PC-3 (cell line): Measurements from ENCODE around the gene PRSS33.

Source experiments
- EZH2 ChIP-seq: fragments of 300-600 bp; sonication (generic); IDR thresholded peaks from one replicate; pipeline ENCODE4 v1.6.1; 2017; ENCODE audit warnings: antibody characterized with exemption, mild to moderate bottlenecking, low read length; ENCODE audit not compliant: unreplicated experiment
- EZH2phosphoT487 ChIP-seq: fragments of 300-600 bp; sonication (generic); IDR thresholded peaks from 2 replicates; pipeline ENCODE4 v1.6.1; 2018; ENCODE audit warnings: mild to moderate bottlenecking, antibody characterized with exemption, low read length, borderline replicate concordance
- TF ChIP-seq, protein P1 (sequence below): fragments of 300-600 bp; sonication (generic); conservative IDR thresholded peaks from 2 replicates; pipeline ENCODE4 v1.5.1; 2017; ENCODE audit warnings: antibody characterized with exemption, low read depth, mild to moderate bottlenecking, low read length

DNA sequence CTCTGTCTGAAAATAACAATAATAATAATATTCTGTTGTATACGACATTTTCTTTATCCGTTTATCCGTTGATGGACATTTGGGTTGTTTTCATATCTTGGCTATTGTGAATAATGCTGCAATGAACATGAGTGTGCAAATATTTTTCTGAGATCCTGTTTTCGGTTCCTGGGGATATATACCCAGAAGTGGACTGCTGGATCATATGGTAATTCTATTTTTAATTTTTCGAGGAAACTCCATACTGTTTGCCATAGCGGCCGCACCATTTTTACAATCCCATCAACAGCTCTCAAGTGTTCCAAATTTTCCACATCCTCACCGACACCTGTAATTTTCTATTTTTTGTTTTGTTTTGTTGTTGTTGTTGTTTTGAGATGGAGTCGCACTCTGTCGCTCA lies 5.6 kb upstream of the PRSS33 start:
- TF ChIP-seq EZH2phosphoT487 (no peak), EZH2 (no peak)
- TF ChIP-seq, protein P1, sequence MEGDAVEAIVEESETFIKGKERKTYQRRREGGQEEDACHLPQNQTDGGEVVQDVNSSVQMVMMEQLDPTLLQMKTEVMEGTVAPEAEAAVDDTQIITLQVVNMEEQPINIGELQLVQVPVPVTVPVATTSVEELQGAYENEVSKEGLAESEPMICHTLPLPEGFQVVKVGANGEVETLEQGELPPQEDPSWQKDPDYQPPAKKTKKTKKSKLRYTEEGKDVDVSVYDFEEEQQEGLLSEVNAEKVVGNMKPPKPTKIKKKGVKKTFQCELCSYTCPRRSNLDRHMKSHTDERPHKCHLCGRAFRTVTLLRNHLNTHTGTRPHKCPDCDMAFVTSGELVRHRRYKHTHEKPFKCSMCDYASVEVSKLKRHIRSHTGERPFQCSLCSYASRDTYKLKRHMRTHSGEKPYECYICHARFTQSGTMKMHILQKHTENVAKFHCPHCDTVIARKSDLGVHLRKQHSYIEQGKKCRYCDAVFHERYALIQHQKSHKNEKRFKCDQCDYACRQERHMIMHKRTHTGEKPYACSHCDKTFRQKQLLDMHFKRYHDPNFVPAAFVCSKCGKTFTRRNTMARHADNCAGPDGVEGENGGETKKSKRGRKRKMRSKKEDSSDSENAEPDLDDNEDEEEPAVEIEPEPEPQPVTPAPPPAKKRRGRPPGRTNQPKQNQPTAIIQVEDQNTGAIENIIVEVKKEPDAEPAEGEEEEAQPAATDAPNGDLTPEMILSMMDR = no peak
